Keratinocyte (primary cell): Measurements from ENCODE around the gene NAPG. TPM values are rescaled to one million over a fixed set of nuclear protein-coding genes. Genes with fewer than 3 reads are reported as not detected.

Source experiments
- DNase-seq: peaks from one replicate; pipeline ENCODE4 v3.0.0-alpha.2; 2011; ENCODE audit warnings: low read depth, missing footprints, low spot score
- FAIRE-seq: peaks from 2 replicates; lab custom pipeline; 2011; peaks lifted over from hg19 to GRCh38; lab: Jason Lieb, UNC
- H2AFZ ChIP-seq: 2 replicates; pipeline ENCODE4 v1.6.0; 2012; ENCODE audit warnings: low read length, control low read depth, inconsistent platforms; ENCODE audit not compliant: control insufficient read depth
- H3K27ac ChIP-seq: 2 replicates; pipeline ENCODE4 v1.5.1; 2011; ENCODE audit warnings: low read length; ENCODE audit not compliant: control insufficient read depth, insufficient read depth
- H3K27me3 ChIP-seq: 3 replicates; pipeline ENCODE4 v1.6.0; 2011; ENCODE audit warnings: low read length; ENCODE audit not compliant: control insufficient read depth, insufficient read depth; ENCODE audit errors: extremely low read depth
- H3K36me3 ChIP-seq, 2 experiments: 2 replicates in 1 of 2; 3 replicates in 1 of 2; pipeline ENCODE4 v1.5.1; 2011; ENCODE audit warnings: low read length in 2 of 2, mild to moderate bottlenecking in 1 of 2; ENCODE audit not compliant: control insufficient read depth in 2 of 2, insufficient read depth in 2 of 2; ENCODE audit errors: extremely low read depth in 1 of 2
- H3K4me1 ChIP-seq: 3 replicates; pipeline ENCODE4 v1.5.1; 2011; ENCODE audit warnings: low read length; ENCODE audit not compliant: control insufficient read depth, insufficient read depth; ENCODE audit errors: extremely low read depth
- H3K4me2 ChIP-seq: 3 replicates; pipeline ENCODE4 v1.6.0; 2011; ENCODE audit warnings: low read depth, low read length; ENCODE audit not compliant: control insufficient read depth, insufficient read depth; ENCODE audit errors: extremely low read depth
- H3K4me3 ChIP-seq, 3 experiments: fragments of 200-600 bp in 1 of 3; sonication (generic) in 1 of 3; 2 replicates in 2 of 3; 3 replicates in 1 of 3; pipeline ENCODE4 v1.5.1; 2011 to 2016; ENCODE audit warnings: low read length in 3 of 3, mild to moderate bottlenecking in 3 of 3, control low read depth in 2 of 3, inconsistent platforms in 1 of 3, low read depth in 1 of 3, mixed read lengths in 1 of 3, mixed run types in 1 of 3, moderate library complexity in 1 of 3; ENCODE audit not compliant: control insufficient read depth in 2 of 3, insufficient read depth in 2 of 3; ENCODE audit errors: extremely low read depth in 1 of 3
- H3K79me2 ChIP-seq: 2 replicates; pipeline ENCODE4 v1.6.0; 2012; ENCODE audit warnings: low read length; ENCODE audit not compliant: control insufficient read depth, insufficient read depth
- H3K9ac ChIP-seq: 3 replicates; pipeline ENCODE4 v1.6.0; 2011; ENCODE audit warnings: low read length; ENCODE audit not compliant: control insufficient read depth, insufficient read depth; ENCODE audit errors: extremely low read depth
- H3K9me1 ChIP-seq: 3 replicates; pipeline ENCODE4 v1.6.0; 2011; ENCODE audit warnings: low read length; ENCODE audit not compliant: control insufficient read depth, insufficient read depth; ENCODE audit errors: extremely low read depth
- H3K9me3 ChIP-seq: 2 replicates; pipeline ENCODE4 v1.5.1; 2012; ENCODE audit warnings: low read depth, low read length; ENCODE audit not compliant: control insufficient read depth
- H4K20me1 ChIP-seq: 3 replicates; pipeline ENCODE4 v1.6.0; 2011; ENCODE audit warnings: low read length; ENCODE audit not compliant: control insufficient read depth, insufficient read depth; ENCODE audit errors: extremely low read depth
- EZH2 ChIP-seq: IDR thresholded peaks from one replicate; pipeline ENCODE4 v1.6.1; 2012; ENCODE audit warnings: inconsistent platforms, mild to moderate bottlenecking, low read length, moderate library complexity
- dilution Hi-C: fragments of 300-500 bp; cut with MboI; formaldehyde crosslinking; loops from one replicate; pipeline ENCODE4 v1.7.0; 2020; ENCODE audit warnings: low sequenced_read_pairs; ENCODE audit not compliant: extremely low pct_ligation_motif_present
- polyA minus RNA-seq, 3 experiments: library from RNA; depleted of rRNA, polyadenylated mRNA; stranded (reverse); fragments of >200 nt; gene quantifications; 1 replicate in 1 of 3; 2 replicates in 1 of 3; 3 replicates in 1 of 3; pipeline ENCODE4 v1.2.3, GENCODE V29; 2011
- polyA plus RNA-seq, 5 experiments: library from polyadenylated mRNA; depleted of rRNA in 3 of 5; stranded (reverse) in 3 of 5; stranded (forward) in 1 of 5; unstranded in 1 of 5; fragments of >200 nt; gene quantifications; 1 replicate in 1 of 5; 2 replicates in 3 of 5; 3 replicates in 1 of 5; pipeline versions ENCODE4 v1.2.1 to v1.2.3, GENCODE V29; 2011 to 2012; ENCODE audit warnings: missing spikeins in 2 of 5, low read depth in 1 of 5, low replicate concordance in 1 of 5
- TF ChIP-seq, protein P1 (sequence below), 3 experiments: IDR thresholded peaks in 1 of 3; conservative IDR thresholded peaks in 1 of 3; optimal IDR thresholded peaks in 1 of 3; 2 replicates in 2 of 3; 3 replicates in 1 of 3; pipeline versions ENCODE3 to v1.5.1; 2011; ENCODE audit warnings: low read length in 3 of 3, mild to moderate bottlenecking in 3 of 3, moderate library complexity in 2 of 3, control low read depth in 1 of 3, inconsistent platforms in 1 of 3; ENCODE audit not compliant: insufficient read depth in 2 of 3; ENCODE audit errors: extremely low read depth in 1 of 3

The NAPG gene
- polyA plus RNA-seq: 19.8 to 30.8 TPM (median 22.8 TPM) in 3 replicates
- 19.1 TPM for polyA plus RNA-seq (2011; ENCODE audit: low read depth)
- 12.7 and 23.7 TPM in 2 replicates for polyA plus RNA-seq (2011; cell fraction: cytosol; rRNA removed)
- 27.7 and 33.9 TPM in 2 replicates for polyA plus RNA-seq (2011; cell fraction: nucleus; rRNA removed)
- 16.2 and 19.5 TPM in 2 replicates for polyA plus RNA-seq (2012; ENCODE audit: low replicate concordance)
- polyA minus RNA-seq: 9.9 to 23.5 TPM (median 12.2 TPM) in 3 replicates
- 10.7 TPM for polyA minus RNA-seq (2011; cell fraction: cytosol; rRNA and poly(A)+ RNA removed)
- polyA minus RNA-seq (2011; cell fraction: nucleus; rRNA and poly(A)+ RNA removed): 9.4 and 21.6 TPM in 2 replicates

- Histone ChIP-seq H2AFZ (peak within 1 kb of the TSS; percentile 90), H3K4me2 (peak within 1 kb of the TSS; percentile 86), H3K9me3 (no peaks in the 10 kb centered on the region), H4K20me1 (no peaks in the 10 kb centered on the region), H3K4me1 (peaks cover 21% of the 10 kb centered on the region), H3K79me2 (peaks cover 46% of the 10 kb centered on the region), H3K9ac (peak within 1 kb of the TSS; percentile 86), H3K4me3 (peak within 1 kb of the TSS; percentile 73 to 97 (median 90)), H3K9me1 (peaks cover 5% of the 10 kb centered on the region), H3K27me3 (no peaks in the 10 kb centered on the region), H3K27ac (peak within 1 kb of the TSS; percentile 74), H3K36me3 (no peaks in the 10 kb centered on the region)
- TF ChIP-seq, protein P1, sequence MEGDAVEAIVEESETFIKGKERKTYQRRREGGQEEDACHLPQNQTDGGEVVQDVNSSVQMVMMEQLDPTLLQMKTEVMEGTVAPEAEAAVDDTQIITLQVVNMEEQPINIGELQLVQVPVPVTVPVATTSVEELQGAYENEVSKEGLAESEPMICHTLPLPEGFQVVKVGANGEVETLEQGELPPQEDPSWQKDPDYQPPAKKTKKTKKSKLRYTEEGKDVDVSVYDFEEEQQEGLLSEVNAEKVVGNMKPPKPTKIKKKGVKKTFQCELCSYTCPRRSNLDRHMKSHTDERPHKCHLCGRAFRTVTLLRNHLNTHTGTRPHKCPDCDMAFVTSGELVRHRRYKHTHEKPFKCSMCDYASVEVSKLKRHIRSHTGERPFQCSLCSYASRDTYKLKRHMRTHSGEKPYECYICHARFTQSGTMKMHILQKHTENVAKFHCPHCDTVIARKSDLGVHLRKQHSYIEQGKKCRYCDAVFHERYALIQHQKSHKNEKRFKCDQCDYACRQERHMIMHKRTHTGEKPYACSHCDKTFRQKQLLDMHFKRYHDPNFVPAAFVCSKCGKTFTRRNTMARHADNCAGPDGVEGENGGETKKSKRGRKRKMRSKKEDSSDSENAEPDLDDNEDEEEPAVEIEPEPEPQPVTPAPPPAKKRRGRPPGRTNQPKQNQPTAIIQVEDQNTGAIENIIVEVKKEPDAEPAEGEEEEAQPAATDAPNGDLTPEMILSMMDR (optimal IDR thresholded peaks at IDR 0.05 in 1 of 3, IDR thresholded peaks at IDR 0.05 in 1 of 3, conservative IDR thresholded peaks at IDR 0.05 in 1 of 3; ENCODE audit: extremely low read depth in 1 of 3, insufficient read depth in 2 of 3, low read length in 3 of 3): no peak
- no peak for TF ChIP-seq EZH2
- peak; percentile 44 for DNase-seq
- FAIRE-seq: no peak
- dilution Hi-C loops: no loop called here
Observed at GRCh38 chr18:10525697-10526560, at the start of gene NAPG. Gene NAPG, plus strand, starts transcription at chr18:10526027. Its CDS starts 76 bp downstream, at chr18:10526103.

DNA sequence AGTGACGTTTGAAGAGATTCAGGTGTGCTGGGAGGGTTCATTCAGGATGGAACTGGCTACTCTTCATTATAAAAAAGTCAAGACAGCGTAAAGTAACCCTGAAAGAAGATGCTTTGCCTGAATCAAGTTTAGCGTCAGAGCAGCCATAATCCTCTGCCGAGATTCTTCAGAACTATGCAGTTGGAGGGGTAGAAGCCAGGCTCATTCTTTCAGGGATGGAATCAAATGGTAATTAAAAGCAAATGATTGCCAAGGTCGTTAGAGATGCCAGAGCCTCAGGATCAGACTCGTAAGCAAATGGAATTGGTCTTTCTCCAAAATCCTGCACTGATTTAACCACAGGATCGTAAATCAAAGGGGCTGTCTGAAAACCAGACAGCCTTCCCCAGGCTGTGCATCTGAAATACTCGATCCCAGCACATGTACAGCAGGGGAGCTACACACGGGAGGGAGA lies 49.5 kb upstream of the NAPG start:
- H3K9me1 ChIP-seq: no peaks in the 10 kb centered on the region
- no peak for DNase-seq
- dilution Hi-C loops: no loop called here
- H4K20me1 ChIP-seq: no peaks in the 10 kb centered on the region
- no peak overlapping the region for H3K9ac ChIP-seq
- H3K27ac ChIP-seq: no peak overlapping the region
- peaks cover 3% of the 10 kb centered on the region for H3K27me3 ChIP-seq
- no peak for TF ChIP-seq EZH2
- peaks cover 4% of the 10 kb centered on the region for H3K4me1 ChIP-seq
- H3K79me2 ChIP-seq: no peaks in the 10 kb centered on the region
- no peaks in the 10 kb centered on the region for H3K36me3 ChIP-seq
- H3K9me3 ChIP-seq: no peaks in the 10 kb centered on the region
- no peak for FAIRE-seq
- no peak overlapping the region for H3K4me3 ChIP-seq
- peak overlapping the region; percentile 4 for H3K4me2 ChIP-seq
- H2AFZ ChIP-seq: no peak overlapping the region
